ENCODE measurements around the gene KRTAP2-4.
"Not testable (repeated sequence)": the region's sequence is repeated elsewhere in the genome, so short reads cannot be mapped to it uniquely, and the experiment has no call there.

The KRTAP2-4 gene

GRCh38 chr17:41037853-41038350 is 27.8 kb downstream of the KRTAP2-4 start:
- no peak for DNase-seq (ENCODE audit: low spot score)

DNA sequence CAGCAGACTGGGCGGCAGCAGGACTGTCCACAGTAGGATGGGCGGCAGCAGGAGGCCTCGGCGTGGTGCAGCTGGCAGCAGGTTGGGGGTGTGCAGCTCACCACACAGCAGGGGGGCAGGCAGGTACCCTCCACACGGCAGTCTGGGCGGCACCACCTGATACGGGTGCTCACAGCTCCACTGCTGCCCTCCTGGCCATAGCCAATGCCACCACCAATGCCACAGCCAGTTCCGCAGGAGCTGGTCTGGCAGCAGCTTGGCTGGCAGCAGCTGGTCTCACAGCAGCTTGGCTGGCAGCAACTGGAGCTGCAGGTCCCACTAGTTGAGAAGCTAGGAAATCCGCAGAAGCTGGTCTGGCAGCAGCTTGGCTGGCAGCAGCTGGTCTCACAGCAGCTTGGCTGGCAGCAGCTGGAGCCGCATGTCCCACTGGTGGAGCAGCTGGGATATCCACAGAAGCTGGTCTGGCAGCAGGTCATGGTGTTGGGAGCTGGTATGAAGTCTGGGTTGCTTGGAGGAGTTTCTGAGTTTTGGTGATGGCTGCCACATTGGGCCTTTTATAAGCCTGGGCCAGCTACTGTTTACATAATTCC is 31.2 kb downstream of the KRTAP2-4 start, which contains the start of gene KRTAP1-3:
TSS of gene KRTAP1-3 (minus strand) at position 529 of the 590 bp plus-strand sequence. CDS start at position 476, 53 bp downstream.
- not testable (repeated sequence) for DNase-seq (ENCODE audit: low spot score)

- DNase-seq (ENCODE audit: low spot score) = no peak
These were observed 35.9 kb downstream of the KRTAP2-4 start, which contains the start of gene KRTAP1-4 for GRCh38 chr17:41029633-41030245. KRTAP1-4 (minus strand) TSS chr17:41030195; CDS start chr17:41030078, 117 bp downstream.

DNA sequence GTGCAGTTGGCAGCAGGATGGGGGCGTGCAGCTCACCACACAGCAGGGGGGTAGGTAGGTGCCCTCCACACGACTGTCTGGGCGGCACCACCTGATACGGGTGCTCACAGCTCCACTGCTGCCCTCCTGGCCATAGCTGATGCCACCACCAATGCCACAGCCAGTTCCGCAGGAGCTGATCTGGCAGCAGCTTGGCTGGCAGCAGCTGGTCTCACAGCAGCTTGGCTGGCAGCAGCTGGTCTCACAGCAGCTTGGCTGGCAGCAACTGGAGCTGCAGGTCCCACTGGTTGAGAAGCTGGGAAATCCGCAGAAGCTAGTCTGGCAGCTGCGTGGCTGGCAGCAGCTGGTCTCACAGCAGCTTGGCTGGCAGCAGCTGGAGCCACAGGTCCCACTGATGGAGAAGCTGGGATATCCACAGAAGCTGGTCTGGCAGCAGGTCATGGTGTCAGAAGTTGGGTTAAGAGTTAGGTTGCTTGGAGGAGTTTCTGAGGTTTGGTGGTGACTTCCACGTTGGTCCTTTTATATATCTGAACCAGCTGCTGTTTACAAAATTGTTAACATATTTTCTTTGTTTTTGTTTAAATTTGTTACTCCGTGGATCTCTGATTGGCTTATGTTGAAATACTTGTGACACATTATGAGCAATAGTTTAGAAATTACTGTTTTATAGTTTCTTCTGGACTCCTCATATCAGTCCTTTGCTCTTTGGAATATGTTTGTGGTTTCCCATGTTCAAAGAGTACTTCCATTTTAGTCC is 38.8 kb downstream of the KRTAP2-4 start, which contains the start of gene KRTAP1-5:
TSS of gene KRTAP1-5 (minus strand) at position 494 of the 757 bp plus-strand sequence. CDS start at position 441, 53 bp downstream.
- DNase-seq (ENCODE audit: low spot score) = no peak

DNA sequence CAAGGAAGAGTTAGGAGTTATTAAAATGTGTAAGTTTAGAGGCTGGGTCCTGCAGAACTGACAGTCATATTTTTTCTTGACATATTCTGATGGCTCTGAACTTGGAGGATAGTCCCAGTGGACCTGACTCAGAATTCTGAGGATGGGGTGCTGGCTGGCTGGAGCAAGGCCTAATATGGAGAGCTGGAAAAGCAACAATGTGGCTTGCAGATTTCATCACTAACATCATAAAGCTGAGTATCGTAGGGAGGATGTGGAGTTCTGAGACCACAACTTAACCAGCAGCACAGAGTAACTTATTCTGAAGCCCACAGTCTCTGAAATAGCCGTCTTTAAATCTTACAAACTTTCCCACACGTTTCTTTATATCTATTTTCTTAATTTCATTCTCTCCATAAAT is 41.0 kb downstream of the KRTAP2-4 start:
- no peak for DNase-seq (ENCODE audit: low spot score)

GRCh38 chr17:41020336-41020735 is 45.3 kb downstream of the KRTAP2-4 start:
- DNase-seq (ENCODE audit: low spot score) = no peak

- DNase-seq (ENCODE audit: low spot score) = no peak
These were observed 46.3 kb downstream of the KRTAP2-4 start for GRCh38 chr17:41019415-41019814.

DNA sequence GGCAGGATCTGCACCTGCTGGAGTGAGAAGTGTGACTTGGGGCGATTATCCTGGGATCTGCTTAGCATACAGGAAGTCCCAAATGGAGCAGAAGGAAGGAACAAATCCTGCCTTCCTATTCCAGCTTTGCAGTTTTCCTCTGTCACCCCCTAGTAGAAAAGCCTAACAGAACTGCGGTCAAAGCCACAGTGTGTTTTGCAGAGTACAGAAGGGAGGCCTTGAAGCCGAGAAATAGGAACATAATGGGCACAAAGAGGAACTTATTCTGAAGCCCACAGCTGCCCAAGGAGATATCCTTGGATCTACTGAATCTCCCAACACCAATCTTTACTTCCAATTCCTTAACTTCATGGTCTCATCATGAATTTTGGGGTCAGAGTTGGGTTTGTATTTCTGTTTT is 47.1 kb downstream of the KRTAP2-4 start:
- DNase-seq (ENCODE audit: low spot score) = no peak

DNA sequence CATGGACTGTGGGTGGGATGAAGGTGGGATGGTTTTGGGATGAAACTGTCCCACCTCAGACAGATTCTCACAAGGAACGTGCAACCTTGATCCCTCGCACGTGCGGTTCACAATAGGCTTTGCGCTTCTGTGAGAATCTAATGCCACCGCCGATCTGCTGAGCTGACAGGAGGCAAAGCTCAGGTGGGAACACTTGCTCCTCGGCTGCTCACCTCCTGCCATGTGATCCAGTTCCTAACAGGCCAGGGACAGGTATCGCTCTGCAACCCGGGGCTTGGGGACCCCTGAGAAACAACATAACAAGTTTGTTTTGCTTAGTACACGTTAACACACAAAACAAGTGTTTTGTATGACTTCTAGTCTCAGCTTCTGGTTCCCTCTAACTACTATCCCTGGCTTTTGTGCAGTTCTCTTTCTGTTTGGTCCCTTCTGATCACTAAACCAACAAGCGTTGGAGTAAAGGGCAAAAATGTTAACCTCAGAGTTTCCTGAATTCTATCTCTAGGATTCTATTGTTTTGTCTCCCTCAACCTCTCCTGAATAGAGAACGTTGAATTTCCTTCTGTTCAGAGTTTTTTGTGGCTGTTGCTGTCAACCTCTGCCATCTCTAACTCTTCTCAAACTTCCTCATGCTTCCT is 49.0 kb downstream of the KRTAP2-4 start:
- DNase-seq (ENCODE audit: low spot score) = no peak

GRCh38 chr17:41015454-41015853 is 50.2 kb downstream of the KRTAP2-4 start:
- no peak for DNase-seq (ENCODE audit: low spot score)

Measured in CD4-positive, alpha-beta T cell treated with Interleukin-15 for 4 hours (primary cell).